ENCODE results near the gene TUBB2A. TPM values are rescaled to one million over a fixed set of nuclear protein-coding genes. Genes with fewer than 3 reads are reported as not detected.

TUBB2A gene
- polyA plus RNA-seq (2012; rRNA removed): 169 and 199 TPM in 2 replicates
- 106 and 153 TPM in 2 replicates for polyA plus RNA-seq (2012; cell fraction: cytosol; rRNA removed)
- 205 and 241 TPM in 2 replicates for polyA plus RNA-seq (2012; cell fraction: nucleus; rRNA removed)

DNA sequence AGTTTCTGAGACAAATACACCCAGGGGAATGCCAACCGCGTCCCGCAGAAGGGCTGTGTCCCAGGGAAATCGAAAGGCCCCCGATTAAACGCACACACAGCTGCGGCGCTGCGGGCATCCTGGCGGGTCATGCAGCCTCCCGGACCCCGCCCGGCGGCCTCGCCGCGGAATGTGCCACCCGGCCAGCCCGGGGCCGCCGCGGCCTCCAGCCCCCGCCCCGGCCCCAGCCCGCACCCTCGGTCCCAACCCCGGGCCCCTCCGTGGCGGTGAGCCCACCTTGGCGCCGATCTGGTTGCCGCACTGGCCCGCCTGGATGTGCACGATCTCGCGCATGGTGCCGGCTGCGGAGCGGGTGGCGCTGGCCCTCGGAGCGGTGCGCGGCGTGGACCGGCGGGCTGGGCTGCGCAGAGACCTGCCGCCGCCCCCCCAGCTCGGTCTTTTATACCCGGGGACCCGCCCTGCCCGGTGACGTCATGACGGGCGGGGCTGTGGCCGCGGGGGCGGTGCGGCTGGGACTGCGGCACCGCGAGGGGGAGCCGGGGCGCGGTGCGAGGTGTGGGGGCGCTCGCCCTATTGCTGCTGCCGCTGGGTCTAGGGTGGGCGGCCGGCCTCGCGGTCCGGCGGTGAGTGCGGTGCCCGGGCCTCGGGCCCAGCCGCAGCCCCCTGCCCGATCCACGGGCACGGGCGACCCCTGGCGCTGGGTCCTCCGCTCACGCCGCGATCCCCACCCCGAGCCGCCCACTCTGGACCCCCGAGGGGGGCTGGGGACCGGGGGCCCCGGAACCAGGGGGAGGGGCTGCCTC, at the start of gene TUBB2A:
Gene TUBB2A, minus strand, starts transcription at position 414 of the 803 bp plus-strand sequence. Its CDS starts 81 bp downstream, at position 333.
- POLR2A ChIA-PET: interaction anchor here (0.9 to 3.4 kb wide), 9 partner anchors 8 to 97 kb away, joined by 3 to 38 read pairs (median 6); partner anchors contain the start of gene TUBB2B
- peak within 1 kb of the TSS; percentile 70 for H2AFZ ChIP-seq (ENCODE audit: low read depth)
- TF ChIP-seq, protein P1, sequence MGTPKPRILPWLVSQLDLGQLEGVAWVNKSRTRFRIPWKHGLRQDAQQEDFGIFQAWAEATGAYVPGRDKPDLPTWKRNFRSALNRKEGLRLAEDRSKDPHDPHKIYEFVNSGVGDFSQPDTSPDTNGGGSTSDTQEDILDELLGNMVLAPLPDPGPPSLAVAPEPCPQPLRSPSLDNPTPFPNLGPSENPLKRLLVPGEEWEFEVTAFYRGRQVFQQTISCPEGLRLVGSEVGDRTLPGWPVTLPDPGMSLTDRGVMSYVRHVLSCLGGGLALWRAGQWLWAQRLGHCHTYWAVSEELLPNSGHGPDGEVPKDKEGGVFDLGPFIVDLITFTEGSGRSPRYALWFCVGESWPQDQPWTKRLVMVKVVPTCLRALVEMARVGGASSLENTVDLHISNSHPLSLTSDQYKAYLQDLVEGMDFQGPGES (IDR thresholded peaks at IDR 0.05; ENCODE audit: low read depth, low read length): no peak
- TF ChIP-seq FOXJ3 (CRISPR knock-in tag; IDR thresholded peaks at IDR 0.05) (no peak), FOSL2 (IDR thresholded peaks at IDR 0.05; ENCODE audit: borderline replicate concordance, low read depth) (no peak), CHD2 (IDR thresholded peaks at IDR 0.05; ENCODE audit: low read length, partially characterized antibody) (no peak), RFX5 (IDR thresholded peaks at IDR 0.05; ENCODE audit: low read length) (0 out of 2 replicates have a peak, but pooled peaks have one; percentile 28), JUND (IDR thresholded peaks at IDR 0.05) (no peak), FOXM1 (IDR thresholded peaks at IDR 0.05; ENCODE audit: low read depth) (no peak), ELF1 (IDR thresholded peaks at IDR 0.05) (no peak), TCF12 (IDR thresholded peaks at IDR 0.05) (no peak), NFIC (IDR thresholded peaks at IDR 0.05; ENCODE audit: borderline replicate concordance) (no peak), NRF1 (IDR thresholded peaks at IDR 0.05; ENCODE audit: low read depth, low read length) (peak; percentile 42; the same call in 1 of the 2 replicates), MEF2A (IDR thresholded peaks at IDR 0.05; ENCODE audit: borderline replicate concordance, low read depth) (no peak), YY1 (IDR thresholded peaks at IDR 0.05; ENCODE audit: low read depth) (0 out of 2 replicates have a peak, but pooled peaks have one; percentile 19), TEAD4 (IDR thresholded peaks at IDR 0.05; ENCODE audit: borderline replicate concordance, insufficient read depth) (no peak), GABPA (IDR thresholded peaks at IDR 0.05; ENCODE audit: low read depth) (no peak), EP300 (IDR thresholded peaks at IDR 0.05; ENCODE audit: borderline replicate concordance in 1 of 2, low read depth in 1 of 2, low read length in 1 of 2) (peak in 1 of 2 experiments; percentile 64; a peak in 1 of 4 replicates), EZH2phosphoT487 (IDR thresholded peaks at IDR 0.05; ENCODE audit: borderline replicate concordance, low read depth) (no peak)
- TF ChIP-seq, protein P2, sequence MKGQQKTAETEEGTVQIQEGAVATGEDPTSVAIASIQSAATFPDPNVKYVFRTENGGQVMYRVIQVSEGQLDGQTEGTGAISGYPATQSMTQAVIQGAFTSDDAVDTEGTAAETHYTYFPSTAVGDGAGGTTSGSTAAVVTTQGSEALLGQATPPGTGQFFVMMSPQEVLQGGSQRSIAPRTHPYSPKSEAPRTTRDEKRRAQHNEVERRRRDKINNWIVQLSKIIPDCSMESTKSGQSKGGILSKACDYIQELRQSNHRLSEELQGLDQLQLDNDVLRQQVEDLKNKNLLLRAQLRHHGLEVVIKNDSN (IDR thresholded peaks at IDR 0.05; ENCODE audit: borderline replicate concordance, low read depth): no peak
- TF ChIP-seq, protein P3, sequence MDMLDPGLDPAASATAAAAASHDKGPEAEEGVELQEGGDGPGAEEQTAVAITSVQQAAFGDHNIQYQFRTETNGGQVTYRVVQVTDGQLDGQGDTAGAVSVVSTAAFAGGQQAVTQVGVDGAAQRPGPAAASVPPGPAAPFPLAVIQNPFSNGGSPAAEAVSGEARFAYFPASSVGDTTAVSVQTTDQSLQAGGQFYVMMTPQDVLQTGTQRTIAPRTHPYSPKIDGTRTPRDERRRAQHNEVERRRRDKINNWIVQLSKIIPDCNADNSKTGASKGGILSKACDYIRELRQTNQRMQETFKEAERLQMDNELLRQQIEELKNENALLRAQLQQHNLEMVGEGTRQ (IDR thresholded peaks at IDR 0.05; ENCODE audit: borderline replicate concordance, low read depth, low read length): no peak
- TF ChIP-seq, protein P4, sequence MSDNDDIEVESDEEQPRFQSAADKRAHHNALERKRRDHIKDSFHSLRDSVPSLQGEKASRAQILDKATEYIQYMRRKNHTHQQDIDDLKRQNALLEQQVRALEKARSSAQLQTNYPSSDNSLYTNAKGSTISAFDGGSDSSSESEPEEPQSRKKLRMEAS (IDR thresholded peaks at IDR 0.05; ENCODE audit: low read depth): peak; percentile 38; the same call in 1 of the 2 replicates
- TF ChIP-seq, protein P5, sequence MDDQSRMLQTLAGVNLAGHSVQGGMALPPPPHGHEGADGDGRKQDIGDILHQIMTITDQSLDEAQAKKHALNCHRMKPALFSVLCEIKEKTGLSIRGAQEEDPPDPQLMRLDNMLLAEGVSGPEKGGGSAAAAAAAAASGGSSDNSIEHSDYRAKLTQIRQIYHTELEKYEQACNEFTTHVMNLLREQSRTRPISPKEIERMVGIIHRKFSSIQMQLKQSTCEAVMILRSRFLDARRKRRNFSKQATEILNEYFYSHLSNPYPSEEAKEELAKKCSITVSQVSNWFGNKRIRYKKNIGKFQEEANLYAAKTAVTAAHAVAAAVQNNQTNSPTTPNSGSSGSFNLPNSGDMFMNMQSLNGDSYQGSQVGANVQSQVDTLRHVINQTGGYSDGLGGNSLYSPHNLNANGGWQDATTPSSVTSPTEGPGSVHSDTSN (IDR thresholded peaks at IDR 0.05): 0 out of 2 replicates have a peak, but pooled peaks have one; percentile 37
- TF ChIP-seq, protein P6, sequence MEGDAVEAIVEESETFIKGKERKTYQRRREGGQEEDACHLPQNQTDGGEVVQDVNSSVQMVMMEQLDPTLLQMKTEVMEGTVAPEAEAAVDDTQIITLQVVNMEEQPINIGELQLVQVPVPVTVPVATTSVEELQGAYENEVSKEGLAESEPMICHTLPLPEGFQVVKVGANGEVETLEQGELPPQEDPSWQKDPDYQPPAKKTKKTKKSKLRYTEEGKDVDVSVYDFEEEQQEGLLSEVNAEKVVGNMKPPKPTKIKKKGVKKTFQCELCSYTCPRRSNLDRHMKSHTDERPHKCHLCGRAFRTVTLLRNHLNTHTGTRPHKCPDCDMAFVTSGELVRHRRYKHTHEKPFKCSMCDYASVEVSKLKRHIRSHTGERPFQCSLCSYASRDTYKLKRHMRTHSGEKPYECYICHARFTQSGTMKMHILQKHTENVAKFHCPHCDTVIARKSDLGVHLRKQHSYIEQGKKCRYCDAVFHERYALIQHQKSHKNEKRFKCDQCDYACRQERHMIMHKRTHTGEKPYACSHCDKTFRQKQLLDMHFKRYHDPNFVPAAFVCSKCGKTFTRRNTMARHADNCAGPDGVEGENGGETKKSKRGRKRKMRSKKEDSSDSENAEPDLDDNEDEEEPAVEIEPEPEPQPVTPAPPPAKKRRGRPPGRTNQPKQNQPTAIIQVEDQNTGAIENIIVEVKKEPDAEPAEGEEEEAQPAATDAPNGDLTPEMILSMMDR (IDR thresholded peaks at IDR 0.05): peak; percentile 56

More for the DNA sequence above, at the start of gene TUBB2A:
- Histone ChIP-seq H3K9me3 (no peaks in the 10 kb centered on the region), H3K4me1 (ENCODE audit: control insufficient read depth in 1 of 2, insufficient read depth in 2 of 2, low read depth in 1 of 2, low read length in 1 of 2) (peaks cover 5 to 8% of the 10 kb centered on the region in 2 experiments; a peak in 1 of 4 replicates), H3K27me3 (ENCODE audit: insufficient read depth) (no peaks in the 10 kb centered on the region), H3K36me3 (replicated peaks in 1 of 2; ENCODE audit: control insufficient read depth in 1 of 2, insufficient read depth in 2 of 2, low read length in 1 of 2) (peaks cover 20 to 24% of the 10 kb centered on the region in 2 experiments), H3K4me3 (ENCODE audit: low read depth in 2 of 2, low read length in 1 of 2) (peak within 1 kb of the TSS; percentile 87 to 95), H3K27ac (ENCODE audit: low read depth in 2 of 2, low read length in 1 of 2) (peak within 1 kb of the TSS; percentile 72 to 74; a peak in 3 of 4 replicates), H3F3A (replicated peaks; ENCODE audit: insufficient read depth) (peaks cover 39% of the 10 kb centered on the region), H3K9ac (peak within 1 kb of the TSS; percentile 99), H4K20me1 (ENCODE audit: insufficient read depth) (peaks cover 18% of the 10 kb centered on the region), H3K4me2 (peak within 1 kb of the TSS; percentile 98), H3K9me2 (no peaks in the 10 kb centered on the region), H3K79me2 (ENCODE audit: insufficient read depth) (peaks cover 33% of the 10 kb centered on the region)
- CTCF ChIA-PET: interaction anchor here (0.6 to 2.0 kb wide), 11 partner anchors 9 to 94 kb away, joined by 3 to 10 read pairs (median 3); no protein-coding TSS in a partner anchor
- under 1% methylated on average over 24 of the region's 95 CpGs for WGBS (ENCODE audit: low lambda C conversion rate)
- DNase-seq: peak; percentile 98

All from SK-N-SH (cell line).